GM12878 (cell line): Measurements from ENCODE around the gene CNOT8. TPM values are rescaled to one million over a fixed set of nuclear protein-coding genes. Genes with fewer than 3 reads are reported as not detected.

Experiments
- ATAC-seq: fragments of 200-7000 bp; cut with Tn5 transposase; 3 replicates; pipeline ENCODE4 v1.9.1; 2020; ENCODE audit warnings: mild to moderate bottlenecking, moderate library complexity
- BruUV-seq: library from RNA; stranded (reverse); fragments of 400-500 nt; replicated peaks from 2 replicates; lab custom pipeline; 2021; lab: Mats Ljungman, UMichigan
- CTCF ChIA-PET: fragments of 300-600 bp; sonication (Branson Sonifier 250); formaldehyde crosslinking; extraction: SDS; loops from one replicate; lab custom pipeline; 2021; ENCODE audit warnings: inconsistent platforms; lab: Yijun Ruan, JAX
- POLR2A ChIA-PET: fragments of 350-600 bp; formaldehyde crosslinking; extraction: SDS; loops from one replicate; lab custom pipeline; 2021; ENCODE audit warnings: inconsistent platforms; lab: Charles Lee
- RAD21 ChIA-PET: fragments of 300-600 bp; sonication (Branson Sonifier 250); formaldehyde crosslinking; loops from one replicate; lab custom pipeline; 2023; ENCODE audit warnings: antibody characterized with exemption; ENCODE audit not compliant: unreplicated experiment; lab: Charles Lee
- SMC1A ChIA-PET: fragments of 300-600 bp; sonication (Branson Sonifier 250); formaldehyde crosslinking; loops from one replicate; lab custom pipeline; 2023; ENCODE audit not compliant: unreplicated experiment, uncharacterized antibody; lab: Charles Lee
- DNase-seq: peaks from one replicate; pipeline ENCODE4 v3.0.0-alpha.2; 2011; ENCODE audit warnings: low read depth, low spot score
- FAIRE-seq: peaks from 3 replicates; lab custom pipeline; 2011; peaks lifted over from hg19 to GRCh38; lab: Jason Lieb, UNC
- H2AFZ ChIP-seq: 2 replicates; pipeline ENCODE4 v1.6.0; 2011; ENCODE audit warnings: low read depth, low read length, control low read depth; ENCODE audit not compliant: control insufficient read depth
- H3K27ac ChIP-seq: 2 replicates; pipeline ENCODE4 v1.5.1; 2011; ENCODE audit warnings: control low read depth; ENCODE audit not compliant: control insufficient read depth, insufficient read depth
- H3K27me3 ChIP-seq, 2 experiments: replicated peaks in 1 of 2; 2 replicates each; pipeline versions ENCODE4 v1.6.0 to v1.6.1; 2011; ENCODE audit warnings: low read length in 1 of 2; ENCODE audit not compliant: control insufficient read depth in 2 of 2, insufficient read depth in 2 of 2
- H3K36me3 ChIP-seq, 2 experiments: 2 replicates each; pipeline ENCODE4 v1.5.1; 2011; ENCODE audit warnings: low read length in 1 of 2; ENCODE audit not compliant: control insufficient read depth in 2 of 2, insufficient read depth in 2 of 2
- H3K4me1 ChIP-seq: 2 replicates; pipeline ENCODE4 v1.6.1; 2011; ENCODE audit warnings: mild to moderate bottlenecking, low read length, moderate library complexity, mixed read lengths; ENCODE audit not compliant: control insufficient read depth, insufficient read depth
- H3K4me2 ChIP-seq: 2 replicates; pipeline ENCODE4 v1.6.0; 2011; ENCODE audit warnings: control low read depth; ENCODE audit not compliant: control insufficient read depth, insufficient read depth
- H3K4me3 ChIP-seq: fragments of 200-600 bp; sonication (generic); 2 replicates; pipeline ENCODE4 v1.5.1; 2016
- H3K79me2 ChIP-seq: 2 replicates; pipeline ENCODE4 v1.6.0; 2011; ENCODE audit warnings: low read length; ENCODE audit not compliant: control insufficient read depth, insufficient read depth
- H3K9ac ChIP-seq: 2 replicates; pipeline ENCODE4 v1.8.0; 2011; ENCODE audit warnings: low read length, control low read depth, mixed read lengths; ENCODE audit not compliant: control insufficient read depth, insufficient read depth
- H3K9me3 ChIP-seq: replicated peaks from 3 replicates; pipeline ENCODE4 v1.5.1; 2011; ENCODE audit warnings: mild to moderate bottlenecking, low read length; ENCODE audit not compliant: control insufficient read depth, insufficient read depth
- H4K20me1 ChIP-seq: 2 replicates; pipeline ENCODE4 v1.6.0; 2011; ENCODE audit not compliant: control insufficient read depth, insufficient read depth
- GATAD2B ChIP-seq: fragments of 450-650 bp; conservative IDR thresholded peaks from 2 replicates; pipeline ENCODE4 v1.6.1; 2017; ENCODE audit warnings: low read depth, mild to moderate bottlenecking, moderate library complexity
- IRF3 ChIP-seq: fragments of 450-650 bp; IDR thresholded peaks from 2 replicates; pipeline ENCODE4 v1.6.1; 2014; ENCODE audit warnings: mild to moderate bottlenecking
- MEF2B ChIP-seq: fragments of 450-650 bp; IDR thresholded peaks from 2 replicates; pipeline ENCODE4 v1.6.1; 2018; ENCODE audit warnings: mild to moderate bottlenecking, moderate library complexity; ENCODE audit not compliant: partially characterized antibody, poor library complexity, severe bottlenecking
- NFYB ChIP-seq: IDR thresholded peaks from 2 replicates; pipeline ENCODE4 v1.6.1; 2011; ENCODE audit warnings: low read depth, mild to moderate bottlenecking, low read length, improper control_type of control experiment, moderate library complexity; ENCODE audit not compliant: insufficient read depth
- POU2F2 ChIP-seq: IDR thresholded peaks from 3 replicates; pipeline ENCODE4 v1.6.1; 2011; ENCODE audit warnings: low read depth, mild to moderate bottlenecking, low read length, borderline replicate concordance
- SMC3 ChIP-seq: IDR thresholded peaks from 2 replicates; pipeline ENCODE4 v1.6.1; 2011; ENCODE audit warnings: low read length, improper control_type of control experiment, borderline replicate concordance
- SUPT20H ChIP-seq: IDR thresholded peaks from 2 replicates; pipeline ENCODE4 v1.6.1; 2011; ENCODE audit warnings: low read depth, mild to moderate bottlenecking, low read length, moderate library complexity, borderline replicate concordance; ENCODE audit not compliant: control insufficient read depth
- TCF7 ChIP-seq: IDR thresholded peaks from 2 replicates; pipeline ENCODE4 v1.6.1; 2014; ENCODE audit warnings: antibody characterized with exemption, borderline replicate concordance
- YY1 ChIP-seq: IDR thresholded peaks from 2 replicates; pipeline ENCODE4 v1.6.1; 2011; ENCODE audit warnings: low read depth, mild to moderate bottlenecking, low read length
- ZBTB40 ChIP-seq: fragments of 450-650 bp; IDR thresholded peaks from 2 replicates; pipeline ENCODE4 v1.6.1; 2016; ENCODE audit warnings: mild to moderate bottlenecking, moderate library complexity, borderline replicate concordance
- ZNF24 ChIP-seq: fragments of 450-650 bp; IDR thresholded peaks from 2 replicates; pipeline ENCODE4 v1.6.1; 2017; ENCODE audit warnings: antibody characterized with exemption, mild to moderate bottlenecking
- ZNF274 ChIP-seq: IDR thresholded peaks from one replicate; pipeline ENCODE4 v1.8.0; 2011; ENCODE audit not compliant: insufficient read length, insufficient read depth
- WGBS: methylation state at CpG from one replicate; pipeline ENCODE4 v1.1.6; 2016; ENCODE audit warnings: low lambda C conversion rate; ENCODE audit not compliant: insufficient replicate concordance, insufficient coverage; ENCODE audit errors: missing lambda C conversion rate; 5-methylcytosine and 5-hydroxymethylcytosine counted together
- in situ Hi-C: fragments of 300-500 bp; cut with MboI; formaldehyde crosslinking; loops from 9 replicates; pipeline ENCODE4 v1.14.3; 2018; ENCODE audit warnings: mixed read lengths
- intact Hi-C: fragments of 100-400 bp; cut with micrococcal nuclease; formaldehyde crosslinking; loops from one replicate; pipeline ENCODE4 v1.14.2; 2022; ENCODE audit not compliant: unreplicated experiment
- polyA plus RNA-seq, 11 experiments: library from polyadenylated mRNA; depleted of rRNA in 4 of 11; unstranded in 6 of 11; stranded (reverse) in 5 of 11; fragments of >200 nt; fragmentation: Nextera tagmentation in 4 of 11; fragmentation: Illumina TruSeq in 1 of 11; extraction: Ambion mirVana in 4 of 11; extraction: Trizol in 1 of 11; gene quantifications; 1 replicate in 1 of 11; 2 replicates in 10 of 11; pipeline versions ENCODE4 v1.2.1 to v1.2.3, GENCODE V29; 2011 to 2016; ENCODE audit warnings: inconsistent platforms in 2 of 11, missing spikeins in 2 of 11, low read depth in 1 of 11
- total RNA-seq, 4 experiments: library from RNA; depleted of rRNA in 3 of 4; stranded (reverse); fragments of >200 nt in 3 of 4; fragmentation: Illumina TruSeq in 1 of 4; extraction: Trizol in 1 of 4; gene quantifications; 2 replicates each; pipeline versions ENCODE4 v1.2.1 to v1.2.3, GENCODE V29; 2013 to 2021
- TF ChIP-seq, protein P1 (sequence below): fragments of 450-650 bp; IDR thresholded peaks from 2 replicates; pipeline ENCODE4 v1.6.1; 2017; ENCODE audit warnings: mild to moderate bottlenecking, low read depth, inconsistent platforms; ENCODE audit not compliant: poor library complexity, severe bottlenecking

CNOT8 gene
- total and polyA plus RNA-seq, 10 of the 15 experiments (the other 5 are each of a cell fraction or from before 2014, with no cell fraction given): 13.2 to 57.1 (median 39.0) TPM

GRCh38 chr5:154895606-154896561 lies 37.5 kb downstream of the CNOT8 start:
- ATAC-seq: no peak
- FAIRE-seq: no peak
- no peak for TF ChIP-seq SMC3
- no peak for TF ChIP-seq YY1
- no peak for TF ChIP-seq ZNF274
- no peak for TF ChIP-seq POU2F2
- no peak for TF ChIP-seq SUPT20H
- no peak for TF ChIP-seq ZBTB40
- TF ChIP-seq IRF3: no peak
- no peak for TF ChIP-seq ZNF24
- no peak for TF ChIP-seq MEF2B
- TF ChIP-seq GATAD2B: no peak
- TF ChIP-seq TCF7: no peak
- TF ChIP-seq NFYB: no peak
- TF ChIP-seq, protein P1, sequence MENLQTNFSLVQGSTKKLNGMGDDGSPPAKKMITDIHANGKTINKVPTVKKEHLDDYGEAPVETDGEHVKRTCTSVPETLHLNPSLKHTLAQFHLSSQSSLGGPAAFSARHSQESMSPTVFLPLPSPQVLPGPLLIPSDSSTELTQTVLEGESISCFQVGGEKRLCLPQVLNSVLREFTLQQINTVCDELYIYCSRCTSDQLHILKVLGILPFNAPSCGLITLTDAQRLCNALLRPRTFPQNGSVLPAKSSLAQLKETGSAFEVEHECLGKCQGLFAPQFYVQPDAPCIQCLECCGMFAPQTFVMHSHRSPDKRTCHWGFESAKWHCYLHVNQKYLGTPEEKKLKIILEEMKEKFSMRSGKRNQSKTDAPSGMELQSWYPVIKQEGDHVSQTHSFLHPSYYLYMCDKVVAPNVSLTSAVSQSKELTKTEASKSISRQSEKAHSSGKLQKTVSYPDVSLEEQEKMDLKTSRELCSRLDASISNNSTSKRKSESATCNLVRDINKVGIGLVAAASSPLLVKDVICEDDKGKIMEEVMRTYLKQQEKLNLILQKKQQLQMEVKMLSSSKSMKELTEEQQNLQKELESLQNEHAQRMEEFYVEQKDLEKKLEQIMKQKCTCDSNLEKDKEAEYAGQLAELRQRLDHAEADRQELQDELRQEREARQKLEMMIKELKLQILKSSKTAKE: no peak

More at GRCh38 chr5:154895606-154896561, 37.5 kb downstream of the CNOT8 start:
- no peaks in the 10 kb centered on the region for H3K4me1 ChIP-seq
- ChIA-PET POLR2A (no interaction called here), SMC1A (interaction anchor here (0.5 to 1.2 kb wide), 2 partner anchors 12 to 162 kb away, joined by 3 to 5 read pairs; no protein-coding TSS in a partner anchor), RAD21 (no interaction called here), CTCF (interaction anchor here (0.7 to 1.0 kb wide), 3 partner anchors 14 to 249 kb away, joined by 3 to 5 read pairs (median 3); no protein-coding TSS in a partner anchor)
- H3K9me3 ChIP-seq: no peaks in the 10 kb centered on the region
- H3K27me3 ChIP-seq: no peaks in the 10 kb centered on the region
- BruUV-seq: no TSS peak
- H3K4me3 ChIP-seq: no peak overlapping the region
- in situ Hi-C loops (no loop called here), intact Hi-C loops (no loop called here)
- 89% methylated on average over 14 of the region's 14 CpGs for WGBS
- no peaks in the 10 kb centered on the region for H4K20me1 ChIP-seq
- no peak overlapping the region for H3K4me2 ChIP-seq
- no peaks in the 10 kb centered on the region for H3K79me2 ChIP-seq
- no peak overlapping the region for H3K9ac ChIP-seq
- H2AFZ ChIP-seq: no peak overlapping the region
- H3K36me3 ChIP-seq: peaks cover 16 to 25% of the 10 kb centered on the region in 2 experiments
- DNase-seq: no peak
- no peak overlapping the region for H3K27ac ChIP-seq
